ENCODE measurements around the gene EGF. TPM values are rescaled to one million over a fixed set of nuclear protein-coding genes. Genes with fewer than 3 reads are reported as not detected.
"Not testable (repeated sequence)": the region's sequence is repeated elsewhere in the genome, so short reads cannot be mapped to it uniquely, and the experiment has no call there.

Gene EGF
- total and polyA plus RNA-seq, 7 experiments from 2014 or later: 0.86 TPM; not detected in 6

- H3K27ac ChIP-seq (ENCODE audit: low read depth, low read length): no peak overlapping the region
- H3K36me3 Mint-ChIP-seq: no peaks in the 10 kb centered on the region
- POLR2A ChIA-PET: no interaction called here
- no peak for DNase-seq
- H3K4me3 ChIP-seq (ENCODE audit: low read length): no peak overlapping the region
- CTCF ChIA-PET: no interaction called here
- H3K27me3 ChIP-seq (ENCODE audit: control insufficient read depth in 2 of 2, insufficient read depth in 2 of 2, low read length in 2 of 2): no peaks in the 10 kb centered on the region
- H3K4me3 Mint-ChIP-seq: no peak overlapping the region
- intact Hi-C loops (cut with micrococcal nuclease): no loop called here
- H3K36me3 ChIP-seq (ENCODE audit: control insufficient read depth in 2 of 3, insufficient read depth in 3 of 3, low read length in 3 of 3): no peaks in the 10 kb centered on the region
- H3K9me3 ChIP-seq (ENCODE audit: control insufficient read depth in 2 of 3, low read length in 3 of 3): no peaks in the 10 kb centered on the region
- H3K4me1 ChIP-seq (ENCODE audit: control insufficient read depth in 2 of 2, insufficient read depth in 2 of 2, low read length in 2 of 2): no peaks in the 10 kb centered on the region
- H3K27me3 Mint-ChIP-seq: peaks cover 0 to 5% (median 3%) of the 10 kb centered on the region in 5 donors
- no peaks in the 10 kb centered on the region for H3K9me3 Mint-ChIP-seq
- H3K27ac Mint-ChIP-seq: no peak overlapping the region
- no peak for ATAC-seq
- no peaks in the 10 kb centered on the region for H3K4me1 Mint-ChIP-seq
Observed at GRCh38 chr4:109945056-109945455, 32.4 kb downstream of the EGF start.

GRCh38 chr4:109946120-109946519 lies 33.4 kb downstream of the EGF start:
- CTCF ChIA-PET: interaction anchor here (0.6 to 1.0 kb wide), 2 partner anchors 60 to 105 kb away, joined by 3 to 5 read pairs; no protein-coding TSS in a partner anchor
- no peaks in the 10 kb centered on the region for H3K9me3 Mint-ChIP-seq
- no peak for DNase-seq
- Histone ChIP-seq H3K27me3 (ENCODE audit: control insufficient read depth in 2 of 2, insufficient read depth in 2 of 2, low read length in 2 of 2) (no peaks in the 10 kb centered on the region), H3K4me3 (ENCODE audit: low read length) (no peak overlapping the region), H3K36me3 (ENCODE audit: control insufficient read depth in 2 of 3, insufficient read depth in 3 of 3, low read length in 3 of 3) (no peaks in the 10 kb centered on the region), H3K9me3 (ENCODE audit: control insufficient read depth in 2 of 3, low read length in 3 of 3) (no peaks in the 10 kb centered on the region), H3K4me1 (ENCODE audit: control insufficient read depth in 2 of 2, insufficient read depth in 2 of 2, low read length in 2 of 2) (no peaks in the 10 kb centered on the region), H3K27ac (ENCODE audit: low read depth, low read length) (no peak overlapping the region)
- intact Hi-C loops (cut with micrococcal nuclease): no loop called here
- H3K27ac Mint-ChIP-seq: no peak overlapping the region
- ATAC-seq: no peak
- H3K4me1 Mint-ChIP-seq: no peaks in the 10 kb centered on the region
- H3K27me3 Mint-ChIP-seq: peaks cover 0 to 4% (median 3%) of the 10 kb centered on the region in 5 donors
- no peak overlapping the region for H3K4me3 Mint-ChIP-seq
- no peaks in the 10 kb centered on the region for H3K36me3 Mint-ChIP-seq
- POLR2A ChIA-PET: no interaction called here

- ChIA-PET CTCF (interaction anchor here (0.8 kb wide), 1 partner anchor 536 kb away, joined by 3 read pairs; no protein-coding TSS in a partner anchor), POLR2A (no interaction called here)
- Histone ChIP-seq H3K4me3 (ENCODE audit: low read length) (no peak overlapping the region), H3K4me1 (ENCODE audit: control insufficient read depth in 2 of 2, insufficient read depth in 2 of 2, low read length in 2 of 2) (no peaks in the 10 kb centered on the region), H3K27me3 (ENCODE audit: control insufficient read depth in 2 of 2, insufficient read depth in 2 of 2, low read length in 2 of 2) (no peaks in the 10 kb centered on the region), H3K9me3 (ENCODE audit: control insufficient read depth in 2 of 3, low read length in 3 of 3) (no peaks in the 10 kb centered on the region), H3K36me3 (ENCODE audit: control insufficient read depth in 2 of 3, insufficient read depth in 3 of 3, low read length in 3 of 3) (no peaks in the 10 kb centered on the region), H3K27ac (ENCODE audit: low read depth, low read length) (no peak overlapping the region)
- intact Hi-C loops (cut with micrococcal nuclease): no loop called here
- Mint-ChIP-seq H3K4me3 (no peak overlapping the region), H3K27ac (no peak overlapping the region), H3K4me1 (no peaks in the 10 kb centered on the region), H3K36me3 (no peaks in the 10 kb centered on the region), H3K27me3 (no peaks in the 10 kb centered on the region), H3K9me3 (no peaks in the 10 kb centered on the region)
- DNase-seq (no peak), ATAC-seq (no peak)
Observed at GRCh38 chr4:109947457-109947856, 34.8 kb downstream of the EGF start.

- no peak overlapping the region for H3K4me3 Mint-ChIP-seq
- no peak overlapping the region for H3K27ac ChIP-seq (ENCODE audit: low read depth, low read length)
- intact Hi-C loops (cut with micrococcal nuclease): no loop called here
- no peaks in the 10 kb centered on the region for H3K4me1 Mint-ChIP-seq
- H3K27me3 Mint-ChIP-seq: no peaks in the 10 kb centered on the region
- H3K36me3 Mint-ChIP-seq: no peaks in the 10 kb centered on the region
- DNase-seq (no peak), ATAC-seq (no peak)
- no peaks in the 10 kb centered on the region for H3K27me3 ChIP-seq (ENCODE audit: control insufficient read depth in 2 of 2, insufficient read depth in 2 of 2, low read length in 2 of 2)
- POLR2A ChIA-PET: no interaction called here
- H3K27ac Mint-ChIP-seq: no peak overlapping the region
- H3K4me3 ChIP-seq (ENCODE audit: low read length): no peak overlapping the region
- no peaks in the 10 kb centered on the region for H3K9me3 ChIP-seq (ENCODE audit: control insufficient read depth in 2 of 3, low read length in 3 of 3)
- H3K4me1 ChIP-seq (ENCODE audit: control insufficient read depth in 2 of 2, insufficient read depth in 2 of 2, low read length in 2 of 2): no peaks in the 10 kb centered on the region
- no peaks in the 10 kb centered on the region for H3K36me3 ChIP-seq (ENCODE audit: control insufficient read depth in 2 of 3, insufficient read depth in 3 of 3, low read length in 3 of 3)
- no peaks in the 10 kb centered on the region for H3K9me3 Mint-ChIP-seq
- CTCF ChIA-PET: interaction anchor here (0.8 kb wide), 1 partner anchor 537 kb away, joined by 3 read pairs; no protein-coding TSS in a partner anchor
Observed at GRCh38 chr4:109947918-109948317, 35.2 kb downstream of the EGF start.

- ATAC-seq; POLR2A ChIA-PET; H3K4me3 ChIP-seq (ENCODE audit: low read length); H3K4me3 Mint-ChIP-seq; H3K27me3 Mint-ChIP-seq; H3K4me1 Mint-ChIP-seq; H3K36me3 ChIP-seq (ENCODE audit: control insufficient read depth in 2 of 3, insufficient read depth in 3 of 3, low read length in 3 of 3); DNase-seq; H3K4me1 ChIP-seq (ENCODE audit: control insufficient read depth in 2 of 2, insufficient read depth in 2 of 2, low read length in 2 of 2); H3K9me3 ChIP-seq (ENCODE audit: control insufficient read depth in 2 of 3, low read length in 3 of 3); H3K27me3 ChIP-seq (ENCODE audit: control insufficient read depth in 2 of 2, insufficient read depth in 2 of 2, low read length in 2 of 2); intact Hi-C loops (cut with micrococcal nuclease); H3K27ac Mint-ChIP-seq; H3K9me3 Mint-ChIP-seq; CTCF ChIA-PET; H3K27ac ChIP-seq (ENCODE audit: low read depth, low read length); H3K36me3 Mint-ChIP-seq: not testable (repeated sequence)
Observed at GRCh38 chr4:109949099-109949718, 36.5 kb downstream of the EGF start.

- no peaks in the 10 kb centered on the region for H3K36me3 ChIP-seq (ENCODE audit: control insufficient read depth in 2 of 3, insufficient read depth in 3 of 3, low read length in 3 of 3)
- no peaks in the 10 kb centered on the region for H3K9me3 ChIP-seq (ENCODE audit: control insufficient read depth in 2 of 3, low read length in 3 of 3)
- H3K27ac ChIP-seq (ENCODE audit: low read depth, low read length): no peak overlapping the region
- H3K27me3 ChIP-seq (ENCODE audit: control insufficient read depth in 2 of 2, insufficient read depth in 2 of 2, low read length in 2 of 2): no peaks in the 10 kb centered on the region
- H3K4me3 Mint-ChIP-seq: no peak overlapping the region
- ATAC-seq: no peak
- no peak overlapping the region for H3K27ac Mint-ChIP-seq
- DNase-seq: no peak
- H3K36me3 Mint-ChIP-seq: no peaks in the 10 kb centered on the region
- ChIA-PET POLR2A (no interaction called here), CTCF (no interaction called here)
- intact Hi-C loops (cut with micrococcal nuclease): no loop called here
- no peaks in the 10 kb centered on the region for H3K4me1 ChIP-seq (ENCODE audit: control insufficient read depth in 2 of 2, insufficient read depth in 2 of 2, low read length in 2 of 2)
- peaks cover 0 to 4% (median 0%) of the 10 kb centered on the region in 5 donors for H3K27me3 Mint-ChIP-seq
- no peaks in the 10 kb centered on the region for H3K4me1 Mint-ChIP-seq
- no peak overlapping the region for H3K4me3 ChIP-seq (ENCODE audit: low read length)
- no peaks in the 10 kb centered on the region for H3K9me3 Mint-ChIP-seq
Observed at GRCh38 chr4:109952612-109953011, 39.9 kb downstream of the EGF start.

- H3K4me1 ChIP-seq (ENCODE audit: control insufficient read depth in 2 of 2, insufficient read depth in 2 of 2, low read length in 2 of 2): no peaks in the 10 kb centered on the region
- no peaks in the 10 kb centered on the region for H3K4me1 Mint-ChIP-seq
- H3K9me3 ChIP-seq (ENCODE audit: control insufficient read depth in 2 of 3, low read length in 3 of 3): no peaks in the 10 kb centered on the region
- H3K27ac Mint-ChIP-seq: no peak overlapping the region
- no peaks in the 10 kb centered on the region for H3K27me3 ChIP-seq (ENCODE audit: control insufficient read depth in 2 of 2, insufficient read depth in 2 of 2, low read length in 2 of 2)
- peaks cover 0 to 4% (median 0%) of the 10 kb centered on the region in 5 donors for H3K27me3 Mint-ChIP-seq
- ATAC-seq (no peak), DNase-seq (no peak)
- ChIA-PET CTCF (no interaction called here), POLR2A (no interaction called here)
- H3K4me3 Mint-ChIP-seq: no peak overlapping the region
- H3K36me3 Mint-ChIP-seq: no peaks in the 10 kb centered on the region
- H3K4me3 ChIP-seq (ENCODE audit: low read length): no peak overlapping the region
- H3K27ac ChIP-seq (ENCODE audit: low read depth, low read length): no peak overlapping the region
- H3K36me3 ChIP-seq (ENCODE audit: control insufficient read depth in 2 of 3, insufficient read depth in 3 of 3, low read length in 3 of 3): no peaks in the 10 kb centered on the region
- intact Hi-C loops (cut with micrococcal nuclease): no loop called here
- H3K9me3 Mint-ChIP-seq: no peaks in the 10 kb centered on the region
Observed at GRCh38 chr4:109953556-109953955, 40.9 kb downstream of the EGF start.
